A375 (cell line): ENCODE results near the gene ITGA5. TPM values are rescaled to one million over a fixed set of nuclear protein-coding genes. Genes with fewer than 3 reads are reported as not detected.

Experiments
- total RNA-seq: library from RNA; depleted of rRNA; stranded (reverse); fragments of >200 nt; shearing (Covaris generic); gene quantifications from 2 replicates; pipeline ENCODE4 v1.2.3, GENCODE V29; 2014; rRNA removed

ITGA5 gene
- 93.5 and 94.4 TPM in 2 replicates for total RNA-seq

DNA sequence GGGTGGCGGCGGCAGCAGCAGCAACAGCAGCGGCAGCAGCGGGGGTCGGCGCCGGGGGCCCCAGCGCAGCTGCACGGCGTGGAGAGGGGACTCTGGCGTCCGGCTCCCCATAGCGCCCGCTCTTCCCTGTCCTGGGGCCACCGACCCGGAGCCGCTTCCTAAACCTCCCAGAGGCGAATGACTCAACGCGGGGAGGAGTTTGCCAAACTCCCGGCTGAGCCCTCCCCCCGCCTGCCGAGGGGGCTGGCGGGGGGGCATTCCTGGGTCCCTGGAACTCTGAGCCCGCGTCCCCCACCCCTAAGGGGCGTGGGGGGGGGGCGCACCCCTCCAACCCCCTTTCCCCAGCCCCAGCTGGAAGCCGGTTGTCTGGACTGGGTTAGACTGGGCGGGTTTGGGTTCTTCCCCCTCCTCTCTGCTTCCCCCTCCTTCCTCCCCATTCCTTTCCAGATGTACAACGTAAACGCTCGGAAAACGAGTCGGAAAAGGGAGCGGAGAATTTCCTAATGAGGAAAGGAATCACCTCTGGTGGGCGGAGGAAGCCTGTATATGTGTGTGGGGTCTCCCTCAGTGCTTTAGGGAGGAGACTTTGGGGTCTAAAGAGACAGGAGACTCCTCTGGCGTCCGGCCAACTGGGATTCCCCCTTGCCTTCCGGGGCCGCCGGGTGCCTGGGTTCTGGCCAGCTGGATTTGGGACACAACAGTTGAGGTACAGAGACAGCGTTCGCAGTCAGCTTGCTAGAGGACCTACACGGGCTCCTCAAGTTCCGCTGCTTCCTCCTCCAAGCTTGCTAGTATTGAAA is at the start of gene ITGA5:
Gene ITGA5, minus strand, starts transcription at position 179 of the 800 bp plus-strand sequence. Its CDS starts 68 bp downstream, at position 111.

DNA sequence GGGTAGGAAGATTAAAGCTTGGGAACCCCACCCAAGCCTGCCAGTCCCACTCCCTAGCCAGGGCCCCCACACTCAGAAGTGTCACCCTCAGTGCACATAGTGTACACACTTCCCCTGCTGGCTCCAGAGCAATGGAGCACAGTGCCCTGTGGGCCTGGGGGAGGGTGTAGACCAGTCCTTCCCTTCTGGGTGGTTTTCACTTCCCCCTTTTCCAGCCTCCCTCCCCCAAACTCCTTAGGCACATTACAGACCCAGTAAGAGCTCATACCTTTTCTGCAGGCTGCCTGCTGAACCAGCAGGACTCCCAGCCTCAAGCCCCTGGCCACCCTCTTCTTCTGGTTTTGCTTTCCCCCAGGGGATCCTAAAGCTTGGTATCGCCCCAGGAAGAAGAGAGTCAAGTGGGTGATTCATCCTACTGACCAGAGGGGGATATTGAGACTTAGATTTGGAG is 34.5 kb downstream of the ITGA5 start, which contains the start of gene ZNF385A:
Gene ZNF385A, minus strand, starts transcription at position 143 of the 451 bp plus-strand sequence. CDS start 219 bp downstream, outside the sequence.

DNA sequence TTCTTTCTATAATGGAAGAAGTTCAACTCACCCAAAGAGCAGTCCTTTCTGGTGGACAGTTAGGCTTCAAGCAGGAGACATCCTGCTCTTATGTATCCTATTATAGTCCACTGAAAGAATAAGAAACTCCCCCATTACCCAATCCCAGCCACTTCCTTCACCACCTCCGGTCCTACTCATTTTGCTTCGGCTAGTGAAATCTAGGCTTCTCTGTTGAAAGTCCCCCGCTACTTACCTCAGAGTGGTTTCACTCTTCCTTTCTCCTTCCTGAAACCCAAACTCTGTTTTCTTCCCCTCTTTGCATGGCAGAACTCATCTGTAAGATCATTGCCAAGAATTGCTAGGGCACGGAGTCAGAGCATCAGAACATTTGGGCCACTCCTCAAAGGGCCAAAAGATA is 54.7 kb downstream of the ITGA5 start, which contains the start of gene GPR84:
Gene GPR84, minus strand, starts transcription at position 74 of the 400 bp plus-strand sequence. CDS start 635 bp downstream, outside the sequence.

Other genes with a start within 250 kb of the ITGA5 start
- 85.1 and 86.0 TPM in 2 replicates for gene SMUG1, start 230.3 kb downstream of the ITGA5 start, total RNA-seq
- gene CBX5, start 139.1 kb downstream of the ITGA5 start, total RNA-seq = 41.9 and 47.0 TPM in 2 replicates
- gene HNRNPA1, start 138.5 kb downstream of the ITGA5 start, total RNA-seq = 908 and 1,020 TPM in 2 replicates
- 1.8 and 2.5 TPM in 2 replicates for gene NFE2, start 118.3 kb downstream of the ITGA5 start, total RNA-seq
- 139 and 160 TPM in 2 replicates for gene COPZ1, start 94.1 kb downstream of the ITGA5 start, total RNA-seq
- 0.16 TPM in 1 of 2 replicates, not detected in the other for gene GPR84, start 54.8 kb downstream of the ITGA5 start, total RNA-seq
- gene ZNF385A, start 34.5 kb downstream of the ITGA5 start, total RNA-seq = 7.3 and 8.1 TPM in 2 replicates
- gene GTSF1, start 54.3 kb upstream of the ITGA5 start, total RNA-seq = 115 and 161 TPM in 2 replicates
- not detected in 2 replicates for gene NCKAP1L, start 78.5 kb upstream of the ITGA5 start, total RNA-seq
- 0.13 and 0.34 TPM in 2 replicates for gene PDE1B, start 130.3 kb upstream of the ITGA5 start, total RNA-seq
- not detected in 2 replicates for gene PPP1R1A, start 169.4 kb upstream of the ITGA5 start, total RNA-seq
- gene LACRT, start 215.6 kb upstream of the ITGA5 start, total RNA-seq = not detected in 2 replicates
- not detected in 2 replicates for gene DCD, start 229.1 kb upstream of the ITGA5 start, total RNA-seq